ENCODE data around the gene MBNL3. TPM values are rescaled to one million over a fixed set of nuclear protein-coding genes. Genes with fewer than 3 reads are reported as not detected.

The MBNL3 gene
- total RNA-seq, 1 donor from 2014 or later, result 8.2 TPM

GRCh38 chrX:132520213-132520612 is 31.4 kb upstream of the MBNL3 start:
- no peak overlapping the region for H3K27ac Mint-ChIP-seq
- no peak for DNase-seq (ENCODE audit: low spot score, unreplicated experiment)
- no peaks in the 10 kb centered on the region for H3K27me3 Mint-ChIP-seq
- H3K4me3 Mint-ChIP-seq (ENCODE audit: low read depth), result no peak overlapping the region
- no peaks in the 10 kb centered on the region for H3K9me3 Mint-ChIP-seq (ENCODE audit: low read depth)
- H3K36me3 Mint-ChIP-seq (ENCODE audit: insufficient read depth), result no peaks in the 10 kb centered on the region
- no peak for TF ChIP-seq CTCF (IDR thresholded peaks at IDR 0.05; ENCODE audit: unreplicated experiment)
- H3K4me1 Mint-ChIP-seq (ENCODE audit: low read depth), result peaks cover 8% of the 10 kb centered on the region

- no peak for TF ChIP-seq CTCF (IDR thresholded peaks at IDR 0.05; ENCODE audit: unreplicated experiment)
- H3K27ac Mint-ChIP-seq, result no peak overlapping the region
- no peaks in the 10 kb centered on the region for H3K27me3 Mint-ChIP-seq
- no peak for DNase-seq (ENCODE audit: low spot score, unreplicated experiment)
- no peak overlapping the region for H3K4me3 Mint-ChIP-seq (ENCODE audit: low read depth)
- peaks cover 8% of the 10 kb centered on the region for H3K4me1 Mint-ChIP-seq (ENCODE audit: low read depth)
- no peaks in the 10 kb centered on the region for H3K9me3 Mint-ChIP-seq (ENCODE audit: low read depth)
- no peaks in the 10 kb centered on the region for H3K36me3 Mint-ChIP-seq (ENCODE audit: insufficient read depth)
Observed at GRCh38 chrX:132518401-132518800, 29.6 kb upstream of the MBNL3 start.

GRCh38 chrX:132508834-132509233 is 20.0 kb upstream of the MBNL3 start:
- Mint-ChIP-seq H3K4me3 (ENCODE audit: low read depth) (no peak overlapping the region), H3K27me3 (no peaks in the 10 kb centered on the region), H3K4me1 (ENCODE audit: low read depth) (peaks cover 3% of the 10 kb centered on the region), H3K36me3 (ENCODE audit: insufficient read depth) (no peaks in the 10 kb centered on the region), H3K9me3 (ENCODE audit: low read depth) (no peaks in the 10 kb centered on the region), H3K27ac (no peak overlapping the region)
- DNase-seq (ENCODE audit: low spot score, unreplicated experiment), result no peak
- TF ChIP-seq CTCF (IDR thresholded peaks at IDR 0.05; ENCODE audit: unreplicated experiment), result no peak

GRCh38 chrX:132505116-132505515 is 16.3 kb upstream of the MBNL3 start:
- H3K9me3 Mint-ChIP-seq (ENCODE audit: low read depth), result no peaks in the 10 kb centered on the region
- H3K4me3 Mint-ChIP-seq (ENCODE audit: low read depth), result no peak overlapping the region
- no peaks in the 10 kb centered on the region for H3K27me3 Mint-ChIP-seq
- no peak for DNase-seq (ENCODE audit: low spot score, unreplicated experiment)
- no peak overlapping the region for H3K27ac Mint-ChIP-seq
- peaks cover 3% of the 10 kb centered on the region for H3K4me1 Mint-ChIP-seq (ENCODE audit: low read depth)
- H3K36me3 Mint-ChIP-seq (ENCODE audit: insufficient read depth), result no peaks in the 10 kb centered on the region
- no peak for TF ChIP-seq CTCF (IDR thresholded peaks at IDR 0.05; ENCODE audit: unreplicated experiment)

GRCh38 chrX:132504417-132504816 is 15.6 kb upstream of the MBNL3 start:
- no peak for TF ChIP-seq CTCF (IDR thresholded peaks at IDR 0.05; ENCODE audit: unreplicated experiment)
- Mint-ChIP-seq H3K27ac (no peak overlapping the region), H3K27me3 (peaks cover 3% of the 10 kb centered on the region), H3K4me3 (ENCODE audit: low read depth) (no peak overlapping the region), H3K36me3 (ENCODE audit: insufficient read depth) (no peaks in the 10 kb centered on the region), H3K4me1 (ENCODE audit: low read depth) (peaks cover 3% of the 10 kb centered on the region), H3K9me3 (ENCODE audit: low read depth) (no peaks in the 10 kb centered on the region)
- DNase-seq (ENCODE audit: low spot score, unreplicated experiment), result no peak
